Measurements from ENCODE around the gene FRMD4A.
"Not testable (repeated sequence)": the region's sequence is repeated elsewhere in the genome, so short reads cannot be mapped to it uniquely, and the experiment has no call there.

Gene FRMD4A

DNA sequence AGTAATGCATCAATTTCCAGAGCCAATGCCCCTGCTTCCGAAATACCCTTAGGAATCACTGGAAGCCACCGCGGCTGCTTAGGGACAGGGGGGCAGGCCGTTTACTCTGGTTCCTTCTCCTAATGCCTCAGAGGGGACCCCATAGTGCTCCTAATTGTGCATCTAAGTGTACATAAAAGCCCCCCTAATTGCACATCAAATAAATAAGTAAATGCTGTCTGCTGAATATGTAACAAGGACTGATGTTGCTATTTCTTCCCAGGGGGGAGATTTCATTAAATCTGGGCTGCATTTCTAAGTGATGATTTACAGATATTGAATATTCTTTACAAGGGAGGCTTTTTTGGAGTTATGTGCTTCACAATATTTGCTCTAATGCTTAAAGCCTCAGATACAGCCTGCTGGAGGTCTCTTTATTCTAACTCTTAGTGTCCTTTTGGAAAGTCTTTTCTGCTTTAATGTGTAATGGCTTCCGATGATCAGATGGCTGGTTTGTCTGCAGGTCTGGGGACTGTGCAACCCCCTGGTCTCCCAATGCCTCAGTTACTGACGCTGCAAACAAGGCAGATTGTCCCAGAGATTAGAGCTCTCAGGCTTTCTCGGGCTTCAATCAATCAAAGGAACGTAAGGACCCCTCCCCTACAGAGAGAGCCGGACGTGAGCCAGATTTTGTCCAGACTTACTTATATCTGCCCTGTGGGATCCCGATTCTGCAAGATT lies 601.0 kb downstream of the FRMD4A start:
- no peak for DNase-seq

DNA sequence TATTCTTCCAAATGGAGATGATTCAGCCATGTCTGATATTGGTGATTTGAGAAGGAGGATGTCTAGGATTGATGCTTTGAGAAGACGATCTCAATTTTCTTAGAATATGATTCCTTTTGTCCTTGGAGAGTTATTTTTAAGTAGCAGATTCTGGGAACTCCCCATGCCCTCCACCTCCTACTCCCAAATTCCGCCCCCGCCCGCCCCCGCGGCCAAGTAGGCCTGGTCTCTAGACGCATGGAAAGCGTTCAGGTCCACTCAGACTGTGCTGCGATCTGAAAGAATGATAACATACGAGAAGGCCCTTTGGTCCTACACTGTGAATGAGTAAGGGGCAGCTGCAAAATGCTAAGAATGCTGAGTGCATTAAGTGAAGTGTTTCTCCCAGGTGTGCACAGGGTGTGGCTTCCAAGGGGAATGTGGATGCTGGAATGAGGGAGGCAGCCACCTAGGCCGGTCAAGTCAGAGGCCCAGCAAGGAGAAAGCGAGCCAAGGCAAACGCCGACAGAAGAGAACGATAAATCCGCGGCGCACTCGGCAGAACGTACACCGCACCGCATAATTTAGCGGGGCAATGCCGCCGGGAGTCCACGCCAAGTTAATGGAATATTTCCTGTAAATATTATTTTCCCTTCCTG lies 601.7 kb downstream of the FRMD4A start:
- DNase-seq = no peak

DNA sequence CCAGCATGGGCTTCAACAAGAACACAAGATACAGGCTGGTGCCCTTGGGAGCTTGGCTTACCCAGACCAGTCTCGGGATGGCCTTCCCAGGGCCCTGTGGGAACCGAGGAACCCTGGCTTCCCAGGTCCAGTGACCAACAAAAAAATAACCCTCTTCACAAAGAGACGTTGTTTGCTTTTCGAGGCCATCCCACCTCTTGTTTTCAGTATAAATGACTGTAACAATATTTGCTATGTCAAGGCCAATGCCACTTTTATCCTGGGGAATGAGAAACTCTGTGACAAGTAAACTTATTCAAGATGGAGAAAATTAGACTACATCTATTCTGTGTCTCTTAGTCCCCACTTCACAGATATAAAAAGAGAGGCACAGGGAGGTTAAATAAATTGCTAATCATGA lies 605.1 kb downstream of the FRMD4A start:
- no peak for DNase-seq

DNA sequence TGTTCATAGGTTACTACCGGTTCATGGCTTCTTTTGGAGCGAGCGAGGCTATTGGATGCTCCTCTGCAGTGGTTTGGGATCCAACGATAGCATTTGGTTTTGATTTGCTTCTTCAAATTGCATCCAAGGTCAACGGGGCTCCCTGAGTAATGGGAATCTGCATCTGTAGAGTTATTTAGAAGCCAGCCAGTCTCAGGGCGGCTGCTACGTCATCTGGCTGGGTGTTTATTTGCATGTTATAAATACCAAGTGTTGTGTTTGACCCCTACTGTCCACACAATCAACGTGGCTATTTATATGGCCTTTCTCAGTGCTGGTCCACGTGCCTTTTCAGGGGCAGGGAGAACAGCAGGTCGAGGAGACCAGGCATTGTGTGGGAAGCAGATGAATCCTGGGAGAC lies 606.2 kb downstream of the FRMD4A start:
- no peak for DNase-seq

DNA sequence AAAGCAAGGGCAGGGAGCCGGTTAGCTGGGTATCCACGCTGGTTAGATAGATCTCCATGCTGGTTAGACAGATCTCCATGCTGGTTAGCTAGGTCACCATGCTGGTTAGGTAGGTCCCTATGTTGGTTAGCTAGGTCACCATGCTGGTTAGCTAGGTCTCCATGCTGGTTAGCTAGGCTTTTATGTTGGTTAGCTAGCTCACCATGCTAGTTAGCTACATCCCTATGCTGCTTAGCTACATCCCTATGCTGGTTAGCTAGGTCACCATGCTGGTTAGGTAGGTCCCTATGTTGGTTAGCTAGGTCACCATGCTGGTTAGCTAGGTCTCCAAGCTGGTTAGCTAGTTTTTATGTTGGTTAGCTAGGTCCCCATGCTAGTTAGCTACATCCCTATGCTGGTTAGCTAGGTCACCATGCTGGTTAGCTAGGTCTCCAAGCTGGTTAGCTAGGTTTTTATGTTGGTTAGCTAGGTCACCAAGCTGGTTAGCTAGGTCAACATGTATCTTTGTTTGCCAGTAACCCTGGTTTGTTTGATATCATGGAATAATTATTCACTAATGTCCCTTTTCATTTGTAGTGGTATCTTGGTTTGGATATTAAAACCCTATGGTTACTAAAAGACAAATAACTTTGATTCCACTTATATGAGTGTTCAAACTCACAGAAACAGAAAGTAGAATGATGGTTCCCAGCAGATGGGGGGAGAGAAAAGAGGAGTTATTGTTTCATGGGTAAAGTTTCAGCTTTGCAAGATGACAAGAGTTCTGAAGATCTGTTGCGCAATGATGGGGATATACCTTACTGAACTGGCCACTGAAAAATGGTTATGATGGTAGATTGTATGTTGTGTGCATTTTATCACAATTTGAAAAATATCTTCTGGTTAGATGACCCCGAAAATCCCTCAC lies 607.7 kb downstream of the FRMD4A start:
- no peak for DNase-seq

DNA sequence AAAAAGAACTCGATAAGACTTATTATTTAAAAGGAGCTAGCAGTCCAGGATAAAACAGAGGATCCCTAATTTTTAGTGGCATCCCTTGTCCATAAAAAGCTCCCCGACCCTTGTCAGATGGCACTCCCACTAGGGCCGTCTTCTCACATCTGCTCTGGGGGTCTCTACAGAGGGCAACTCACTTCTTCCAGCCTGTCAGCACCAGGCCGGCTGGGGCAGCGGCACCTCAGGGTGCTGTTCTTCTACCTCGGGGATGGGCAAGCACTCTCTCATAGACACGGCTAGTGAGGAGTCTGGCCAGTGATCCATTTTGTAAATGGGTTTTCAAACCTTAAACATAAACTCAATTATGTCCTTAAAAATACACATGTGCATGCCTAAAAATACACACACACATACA lies 609.2 kb downstream of the FRMD4A start:
- no peak for DNase-seq

DNA sequence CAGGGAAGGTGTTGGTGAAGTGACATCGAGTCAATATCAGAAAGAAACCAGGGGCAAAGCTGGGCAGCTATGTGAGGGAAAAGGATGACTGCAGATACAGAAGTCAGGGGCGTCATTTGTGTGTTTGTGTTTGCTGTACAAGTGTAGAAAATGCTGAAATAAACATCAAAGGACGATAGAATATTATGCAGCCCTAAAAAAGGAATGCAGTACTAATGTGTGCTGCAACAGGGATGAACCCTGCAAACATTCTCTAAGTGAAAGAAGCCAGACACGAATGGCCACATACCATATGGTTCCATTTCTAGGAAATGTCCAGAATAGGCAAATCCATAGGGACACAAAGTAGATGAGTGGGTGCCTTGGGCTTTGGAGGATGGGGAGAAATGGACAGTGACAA lies 610.0 kb downstream of the FRMD4A start:
- no peak for DNase-seq

DNA sequence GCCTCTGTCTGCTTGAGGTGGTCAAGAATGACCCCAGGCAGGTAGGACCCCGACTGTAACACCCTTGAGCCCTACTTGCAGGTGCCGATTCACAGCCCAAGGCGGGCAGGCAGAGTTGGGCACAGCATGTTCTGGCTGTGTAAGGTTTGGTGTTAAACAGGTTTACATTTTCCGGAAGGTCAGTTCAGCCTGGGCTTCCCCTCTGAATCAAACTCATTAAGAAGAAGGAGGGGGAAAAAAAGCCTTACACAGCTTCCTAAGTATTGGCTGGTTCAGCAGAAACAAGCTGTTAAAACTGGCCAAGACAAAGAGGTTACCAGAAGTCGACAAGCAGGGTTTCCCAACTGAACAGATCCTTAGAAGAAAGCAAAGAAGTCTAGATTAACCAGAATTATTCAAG lies 611.3 kb downstream of the FRMD4A start:
- no peak for DNase-seq

DNA sequence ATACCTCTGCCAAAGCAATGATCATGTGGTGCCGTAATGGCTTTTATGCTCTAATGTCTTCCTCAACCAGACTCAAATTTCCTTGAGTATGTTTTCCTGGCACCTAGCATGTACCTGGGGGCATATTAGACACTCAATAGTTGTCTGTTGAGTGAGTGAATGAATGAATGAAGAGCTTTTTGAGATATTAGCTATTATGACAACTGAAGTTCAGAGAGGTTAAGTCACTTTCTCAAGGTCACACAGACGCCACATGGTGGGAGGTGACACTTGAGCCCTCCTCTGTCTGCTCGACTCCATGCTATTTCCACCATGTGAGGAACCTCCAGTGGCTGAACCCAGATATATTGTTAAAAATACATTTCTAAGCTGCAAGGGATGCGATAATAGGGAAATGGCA lies 611.9 kb downstream of the FRMD4A start:
- no peak for DNase-seq

DNA sequence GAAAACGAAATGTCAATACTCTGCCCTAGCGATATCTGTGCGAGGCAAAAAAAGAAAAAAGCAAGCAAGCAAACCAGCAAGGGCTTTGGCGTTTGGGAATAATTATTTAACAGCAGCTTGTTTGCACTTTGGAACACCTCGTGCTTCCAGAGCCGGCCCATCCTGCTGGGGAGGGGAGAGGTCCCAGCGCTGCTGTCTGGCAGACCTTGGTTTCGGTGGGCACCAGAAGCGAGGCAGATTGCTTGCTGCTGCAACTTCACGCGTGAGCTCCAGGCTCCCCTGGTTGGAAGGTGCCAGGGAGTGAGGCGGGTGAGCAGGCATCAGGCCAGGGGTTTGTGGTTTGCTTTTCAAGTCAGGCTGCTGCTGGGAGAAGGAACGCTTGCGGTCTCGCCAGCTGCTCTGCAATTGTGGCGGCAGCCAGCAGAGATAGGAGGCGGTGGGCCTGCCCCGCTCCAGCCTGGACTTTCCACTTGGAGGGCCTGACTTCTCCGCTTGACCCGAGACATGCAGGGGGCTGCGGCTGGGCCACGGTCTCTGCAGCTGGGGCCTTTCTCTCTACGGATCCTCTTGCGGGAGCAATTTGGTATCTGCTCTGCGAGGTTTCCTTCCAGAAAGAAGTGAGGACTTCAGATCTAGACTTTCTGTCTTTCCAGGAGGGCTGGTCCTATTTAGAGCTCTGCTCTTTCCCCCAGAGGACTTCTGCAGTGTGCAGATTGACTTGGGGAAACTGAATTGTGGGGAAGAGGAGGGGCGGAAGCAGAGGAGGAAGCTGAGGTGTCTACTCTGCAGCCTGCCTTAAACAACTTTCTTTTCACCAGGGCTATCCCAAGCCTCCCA lies 612.6 kb downstream of the FRMD4A start:
- DNase-seq = no peak

DNA sequence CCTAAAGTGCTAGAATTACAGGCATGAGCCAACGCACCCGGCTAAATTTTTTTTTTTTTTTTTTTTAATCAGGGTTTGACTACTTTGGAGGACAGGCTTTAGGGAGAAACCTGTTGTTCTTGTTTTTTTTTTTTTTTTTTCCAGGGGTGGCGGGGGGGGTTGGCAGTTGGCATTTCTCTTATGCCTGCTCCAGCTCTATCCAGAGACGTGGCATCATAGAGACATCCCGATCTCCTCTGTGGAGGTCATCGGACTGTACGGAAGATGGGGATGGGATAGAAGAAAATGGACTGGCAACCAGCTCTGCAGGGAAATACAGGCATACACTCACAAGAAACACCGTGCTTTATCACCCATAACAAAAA lies 613.2 kb downstream of the FRMD4A start:
- DNase-seq = no peak

DNA sequence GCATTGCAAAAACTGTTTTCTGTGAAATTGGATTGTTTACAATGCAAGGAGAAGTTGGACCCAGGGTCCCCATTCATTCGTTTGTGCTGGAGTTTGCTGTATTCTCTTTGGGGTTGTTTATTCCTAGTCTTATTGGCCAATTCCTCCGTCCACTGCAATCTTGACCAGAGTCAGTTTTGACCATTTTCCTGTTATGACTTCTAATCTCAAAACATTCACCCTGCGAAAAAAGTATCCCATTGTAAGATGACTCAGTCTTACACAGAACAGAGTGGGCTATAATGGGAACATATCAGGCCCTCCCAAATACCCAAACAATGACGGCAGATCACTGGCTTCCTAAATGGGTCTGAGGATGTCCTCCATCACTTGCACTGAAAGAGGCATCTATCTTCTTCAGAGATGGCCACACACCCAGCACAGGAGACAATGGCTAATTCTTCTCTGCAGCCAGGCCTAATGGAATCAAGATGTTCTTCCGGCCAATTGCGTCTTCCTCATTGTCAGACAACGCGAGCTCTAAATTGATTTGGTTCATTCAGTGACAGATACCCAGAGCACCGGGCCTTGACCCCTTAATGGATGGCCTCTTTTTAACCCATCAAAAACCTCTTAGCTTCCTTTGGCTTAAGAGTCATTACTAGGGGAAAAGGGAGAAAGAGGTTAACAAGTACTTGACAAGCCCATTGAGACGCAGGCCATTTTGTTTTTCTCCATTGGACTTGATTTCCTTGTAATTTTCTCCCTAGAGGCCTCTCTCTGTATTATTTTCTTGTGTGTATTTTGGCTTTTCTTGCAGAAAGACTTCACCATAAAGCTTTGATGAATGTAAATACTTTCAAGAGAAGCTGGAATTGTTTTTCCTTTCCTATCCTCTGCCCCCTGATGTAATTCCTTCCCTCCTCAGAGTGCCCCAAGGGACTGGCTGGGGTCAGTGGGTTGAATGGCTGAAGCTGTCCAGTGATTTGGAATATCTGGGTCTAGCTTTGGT lies 614.3 kb downstream of the FRMD4A start:
- DNase-seq = no peak

DNA sequence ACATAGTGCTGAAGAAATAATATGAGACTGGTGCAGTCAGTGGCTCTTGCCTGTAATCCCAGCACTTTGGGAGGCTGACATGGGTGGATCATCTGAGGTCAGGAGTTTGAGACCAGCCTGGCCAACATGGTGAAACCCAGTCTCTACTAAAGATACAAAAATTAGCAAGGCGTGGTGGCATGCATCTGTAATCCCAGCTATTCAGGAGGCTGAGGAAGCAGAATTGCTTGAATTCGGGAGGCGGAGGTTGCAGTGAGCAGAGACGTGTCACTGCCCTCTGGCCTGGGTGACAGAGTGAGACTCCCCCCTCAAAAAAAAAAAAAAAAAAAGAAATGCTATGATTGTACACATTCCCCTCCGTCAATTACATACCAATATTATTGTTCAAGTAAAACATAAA lies 615.1 kb downstream of the FRMD4A start:
- not testable (repeated sequence) for DNase-seq

DNA sequence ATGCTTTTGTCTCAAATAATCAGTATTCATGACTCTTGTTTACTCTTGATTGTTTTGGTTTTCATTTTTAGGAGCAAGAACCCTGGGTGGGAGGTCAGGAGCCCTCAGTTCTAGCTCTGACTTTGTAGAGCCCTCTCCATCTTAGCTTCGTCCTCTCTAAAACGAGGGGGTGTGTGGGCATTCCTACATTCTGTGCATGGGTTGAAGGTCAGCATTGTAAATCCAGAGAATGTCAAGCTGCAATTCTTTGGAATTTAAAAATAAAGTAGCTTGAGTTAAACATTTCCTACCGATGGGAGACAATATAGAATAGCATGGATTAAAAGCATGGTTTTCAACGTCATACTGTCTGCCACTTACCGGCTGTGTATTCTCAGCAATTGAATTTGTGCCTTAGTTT lies 615.6 kb downstream of the FRMD4A start:
- no peak for DNase-seq

DNA sequence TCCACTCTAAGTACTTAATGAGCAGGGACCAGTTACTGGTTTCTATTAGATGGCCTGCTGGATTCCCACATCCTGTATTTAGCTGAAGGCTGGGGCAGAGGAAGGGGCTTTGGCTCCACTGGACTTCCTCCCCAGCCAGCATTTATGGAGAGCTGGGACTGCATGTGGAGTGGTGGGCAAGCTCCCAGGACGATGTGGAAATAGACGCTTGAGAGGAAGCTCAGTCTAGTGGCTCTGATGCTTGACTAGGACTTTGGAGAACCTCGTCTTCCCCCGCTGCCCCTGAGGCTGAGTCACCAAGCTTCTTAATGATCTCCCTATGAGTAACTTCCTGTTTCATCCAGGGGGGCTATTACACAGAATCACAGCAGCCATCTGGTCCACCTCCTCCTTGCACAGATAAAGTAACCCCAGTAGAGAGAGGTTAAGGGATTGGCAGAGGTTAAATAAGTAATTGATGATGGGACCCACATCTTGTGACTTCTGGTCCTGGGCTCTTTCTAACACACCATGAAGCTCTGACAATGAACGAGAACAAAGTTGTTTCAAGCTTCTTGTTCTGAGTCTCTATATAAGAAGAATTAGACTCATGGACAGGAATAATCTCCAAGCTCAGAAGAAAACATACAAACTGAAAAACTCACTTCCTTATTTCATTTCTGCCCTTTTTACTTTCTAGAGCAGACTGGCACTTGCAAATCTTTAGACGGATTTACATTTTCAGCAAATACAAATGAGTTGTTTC lies 617.7 kb downstream of the FRMD4A start:
- DNase-seq = no peak

DNA sequence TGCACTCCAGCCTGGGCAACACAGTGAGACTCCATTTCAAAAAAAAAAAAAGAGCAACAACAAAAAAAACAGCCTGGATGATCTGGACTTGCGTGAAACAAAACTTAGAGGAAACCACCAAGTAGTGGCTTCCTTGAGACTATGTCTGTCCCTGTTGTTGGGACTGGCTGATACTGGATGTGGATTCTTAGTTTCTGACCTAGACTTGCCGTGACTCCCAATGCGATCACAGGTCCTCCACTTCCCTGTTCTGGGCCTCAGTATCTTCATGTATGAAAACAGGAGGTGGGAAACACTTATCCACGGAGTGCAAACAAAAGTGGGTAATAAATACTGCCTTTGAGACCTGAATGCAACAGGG lies 618.3 kb downstream of the FRMD4A start:
- no peak for DNase-seq

DNA sequence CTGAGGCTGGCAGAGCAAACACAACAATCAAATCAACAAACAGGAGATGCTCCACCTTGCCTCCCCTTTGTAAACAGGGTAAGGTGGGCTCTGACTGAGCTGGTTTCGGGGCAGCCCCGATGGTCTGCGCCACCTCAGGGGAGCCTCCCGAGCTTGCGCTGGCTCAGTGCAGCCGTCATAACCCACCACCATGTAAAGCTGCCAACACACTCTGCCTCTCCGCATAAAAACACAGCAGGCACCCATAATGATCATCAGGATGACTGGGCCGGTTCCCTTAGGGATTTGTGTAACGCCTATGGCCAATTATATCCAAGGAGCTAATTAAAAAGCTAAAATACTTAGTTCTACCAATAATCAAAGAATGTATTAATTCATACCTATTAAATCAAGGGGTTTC lies 619.4 kb downstream of the FRMD4A start:
- DNase-seq = no peak

DNA sequence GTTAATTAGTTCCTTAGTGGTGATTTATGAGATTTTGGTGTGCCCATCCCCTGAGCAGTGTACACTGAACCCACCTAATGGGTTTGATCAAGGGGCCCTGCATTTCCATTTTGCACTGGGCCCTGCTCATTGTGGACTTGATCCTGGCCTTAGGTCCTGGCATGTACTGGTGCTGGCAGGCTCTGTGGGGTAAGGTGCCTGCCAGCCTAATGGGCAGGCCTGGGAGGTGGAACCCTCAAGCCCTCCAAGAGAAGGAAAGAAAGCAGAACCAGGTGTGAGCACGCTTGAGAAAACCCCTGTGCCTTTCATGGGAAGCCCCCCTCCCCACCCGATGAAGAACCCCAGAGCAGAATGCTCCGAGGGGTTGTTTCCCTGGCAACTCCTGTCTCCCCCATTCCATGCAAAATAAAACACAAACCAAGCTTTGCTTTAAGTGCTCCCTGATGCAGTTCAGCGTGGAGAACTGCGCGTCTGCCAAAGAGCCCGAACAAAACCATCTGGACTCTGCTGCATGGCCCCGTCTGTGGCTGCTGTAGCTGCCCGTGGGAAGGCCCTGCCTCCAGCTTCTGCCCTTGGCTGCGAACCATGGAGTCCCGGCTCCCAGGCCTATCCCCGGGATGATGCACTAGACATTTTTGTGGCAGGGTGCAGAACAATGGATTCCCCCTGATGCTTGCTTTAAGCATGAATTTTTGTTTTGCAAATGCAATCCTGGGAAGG lies 620.6 kb downstream of the FRMD4A start:
- no peak for DNase-seq

DNA sequence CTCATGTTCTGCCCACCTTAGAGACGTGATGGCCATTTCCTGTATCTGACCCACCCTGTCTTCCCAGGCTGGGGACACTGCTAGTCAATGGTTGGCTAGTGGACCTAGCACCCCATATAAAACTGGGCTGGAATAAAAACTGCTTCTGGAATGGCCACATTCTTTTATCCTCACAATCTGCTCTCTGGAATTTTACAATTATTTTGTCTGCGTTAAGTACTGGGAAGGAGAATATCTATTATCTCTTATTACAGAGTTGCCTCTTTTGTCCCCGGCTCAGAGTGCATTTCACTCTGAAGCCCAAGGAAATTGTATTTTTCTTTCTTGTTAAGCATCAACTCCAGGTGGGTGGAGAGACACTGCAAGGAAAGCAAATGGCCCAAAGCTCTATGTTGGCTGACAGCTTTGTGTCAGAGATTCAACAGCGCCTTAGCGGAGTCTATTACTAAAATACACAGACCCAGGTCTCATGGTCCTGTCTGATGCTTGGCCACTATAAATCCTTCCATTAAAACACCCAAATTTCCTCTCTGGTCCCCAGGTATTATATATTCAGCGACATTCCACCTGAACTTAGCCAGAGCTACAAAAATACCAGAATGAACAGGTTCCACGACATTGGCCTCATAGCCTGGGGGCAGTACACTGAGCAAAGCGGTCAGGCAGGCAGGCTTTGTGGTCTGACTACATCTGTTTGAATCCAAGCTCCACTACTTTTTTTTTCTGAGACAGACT lies 622.3 kb downstream of the FRMD4A start:
- no peak for DNase-seq
